MM.1S (cell line): Measurements from ENCODE around the gene OR5D18.

Experiments used
- DNase-seq: peaks from one replicate; pipeline ENCODE4 v3.0.0-alpha.2; 2015
- H2AFZ ChIP-seq: fragments of 300-600 bp; sonication (generic); 2 replicates; pipeline ENCODE4 v1.6.0; 2016; ENCODE audit warnings: antibody characterized with exemption, low read length
- H3F3A ChIP-seq: fragments of 300-600 bp; sonication (generic); 2 replicates; pipeline ENCODE4 v1.6.1; 2016; ENCODE audit warnings: mild to moderate bottlenecking, antibody characterized with exemption, low read length, moderate library complexity, mixed read lengths; ENCODE audit not compliant: insufficient read depth
- H3K27ac ChIP-seq: fragments of 300-600 bp; sonication (generic); 2 replicates; pipeline ENCODE4 v1.5.1; 2016; ENCODE audit warnings: mild to moderate bottlenecking, low read length
- H3K27me3 ChIP-seq: fragments of 300-600 bp; sonication (generic); replicated peaks from 2 replicates; pipeline ENCODE4 v1.6.0; 2016; ENCODE audit warnings: low read length; ENCODE audit not compliant: insufficient read depth
- H3K36me3 ChIP-seq: fragments of 300-600 bp; sonication (generic); replicated peaks from 2 replicates; pipeline ENCODE4 v1.6.1; 2016; ENCODE audit warnings: mild to moderate bottlenecking, low read length, mixed read lengths; ENCODE audit not compliant: insufficient read depth
- H3K4me1 ChIP-seq: fragments of 300-600 bp; sonication (generic); 2 replicates; pipeline ENCODE4 v1.6.1; 2016; ENCODE audit warnings: low read length, mixed read lengths
- H3K4me2 ChIP-seq: fragments of 300-600 bp; sonication (generic); 2 replicates; pipeline ENCODE4 v1.6.0; 2016; ENCODE audit warnings: low read depth, low read length
- H3K4me3 ChIP-seq: fragments of 300-600 bp; sonication (generic); 2 replicates; pipeline ENCODE4 v1.5.1; 2016; ENCODE audit warnings: low read length, mixed read lengths
- H3K79me2 ChIP-seq: fragments of 300-600 bp; sonication (generic); 2 replicates; pipeline ENCODE4 v1.6.1; 2016; ENCODE audit warnings: mixed run types, low read length, mixed read lengths
- H3K9ac ChIP-seq: fragments of 300-600 bp; sonication (generic); 2 replicates; pipeline ENCODE4 v1.6.1; 2016; ENCODE audit warnings: low read length, mixed read lengths
- H3K9me2 ChIP-seq: fragments of 300-600 bp; sonication (generic); replicated peaks from 2 replicates; pipeline ENCODE4 v1.6.1; 2016; ENCODE audit warnings: mild to moderate bottlenecking, low read length, mixed read lengths; ENCODE audit not compliant: insufficient read depth
- H3K9me3 ChIP-seq: fragments of 300-600 bp; sonication (generic); replicated peaks from 2 replicates; pipeline ENCODE4 v1.6.1; 2016; ENCODE audit warnings: mild to moderate bottlenecking, low read length, mixed read lengths; ENCODE audit not compliant: insufficient read depth
- H4K20me1 ChIP-seq: fragments of 300-600 bp; sonication (generic); 2 replicates; pipeline ENCODE4 v1.6.1; 2016; ENCODE audit warnings: mild to moderate bottlenecking, low read length, moderate library complexity, mixed read lengths; ENCODE audit not compliant: insufficient read depth
- CTCF ChIP-seq: fragments of 300-600 bp; sonication (generic); IDR thresholded peaks from 2 replicates; pipeline ENCODE4 v1.5.1; 2016; ENCODE audit warnings: antibody characterized with exemption, low read length, mixed read lengths
- EZH2 ChIP-seq: fragments of 300-600 bp; sonication (generic); optimal IDR thresholded peaks from 2 replicates; pipeline ENCODE3; 2017; ENCODE audit warnings: low read depth, mild to moderate bottlenecking, antibody characterized with exemption, low read length, mixed read lengths
- EZH2phosphoT487 ChIP-seq: fragments of 300-600 bp; sonication (generic); IDR thresholded peaks from 2 replicates; pipeline ENCODE4 v1.6.1; 2018; ENCODE audit warnings: antibody characterized with exemption, low read length

The OR5D18 gene

GRCh38 chr11:55819330-55819729, at the start of gene OR5D18:
TSS of gene OR5D18 (plus strand) at chr11:55819630. CDS start at chr11:55819630, 0 bp downstream.
- H3K9me2 ChIP-seq: no peaks in the 10 kb centered on the region
- no peaks in the 10 kb centered on the region for H3K36me3 ChIP-seq
- no peaks in the 10 kb centered on the region for H3F3A ChIP-seq
- H2AFZ ChIP-seq: no peak within 1 kb of the TSS
- H3K4me2 ChIP-seq: no peak within 1 kb of the TSS
- no peaks in the 10 kb centered on the region for H3K4me1 ChIP-seq
- TF ChIP-seq CTCF (no peak), EZH2 (no peak), EZH2phosphoT487 (no peak)
- H4K20me1 ChIP-seq: no peaks in the 10 kb centered on the region
- no peaks in the 10 kb centered on the region for H3K9me3 ChIP-seq
- no peak within 1 kb of the TSS for H3K9ac ChIP-seq
- H3K27me3 ChIP-seq: no peaks in the 10 kb centered on the region
- no peak for DNase-seq
- H3K4me3 ChIP-seq: no peak within 1 kb of the TSS
- no peak within 1 kb of the TSS for H3K27ac ChIP-seq
- no peaks in the 10 kb centered on the region for H3K79me2 ChIP-seq

- Histone ChIP-seq H3K27ac (no peak within 1 kb of the TSS), H3K9me3 (no peaks in the 10 kb centered on the region), H3K9ac (no peak within 1 kb of the TSS)
Observed at GRCh38 chr11:55773138-55773537, 46.3 kb upstream of the OR5D18 start, which contains the start of gene OR5D13. TSS of gene OR5D13 (plus strand) at chr11:55773438. CDS start at chr11:55773438, 0 bp downstream.

GRCh38 chr11:55791606-55792005, 27.8 kb upstream of the OR5D18 start:
- Histone ChIP-seq H3K27ac (no peak overlapping the region), H3K79me2 (no peaks in the 10 kb centered on the region), H3K4me3 (no peak overlapping the region), H3K36me3 (no peaks in the 10 kb centered on the region), H3F3A (no peaks in the 10 kb centered on the region), H3K9me2 (no peaks in the 10 kb centered on the region), H3K4me1 (no peaks in the 10 kb centered on the region), H3K4me2 (no peak overlapping the region), H2AFZ (no peak overlapping the region), H3K27me3 (no peaks in the 10 kb centered on the region), H3K9ac (no peak overlapping the region), H4K20me1 (no peaks in the 10 kb centered on the region), H3K9me3 (no peaks in the 10 kb centered on the region)
- TF ChIP-seq EZH2: no peak
- no peak for TF ChIP-seq EZH2phosphoT487
- TF ChIP-seq CTCF: no peak
- no peak for DNase-seq

More at GRCh38 chr11:55773138-55773537, 46.3 kb upstream of the OR5D18 start, which contains the start of gene OR5D13:
- Histone ChIP-seq H3K4me3 (no peak within 1 kb of the TSS), H3K4me2 (no peak within 1 kb of the TSS), H4K20me1 (no peaks in the 10 kb centered on the region), H3K36me3 (no peaks in the 10 kb centered on the region), H3K9me2 (no peaks in the 10 kb centered on the region), H3K79me2 (no peaks in the 10 kb centered on the region), H3K4me1 (peaks cover under 1% of the 10 kb centered on the region; the same call in 1 of the 2 replicates), H3K27me3 (no peaks in the 10 kb centered on the region), H3F3A (no peaks in the 10 kb centered on the region), H2AFZ (no peak within 1 kb of the TSS)
- no peak for DNase-seq
- TF ChIP-seq CTCF (no peak), EZH2 (no peak), EZH2phosphoT487 (no peak)
